Measurements from ENCODE around the gene CASP10. TPM values are rescaled to one million over a fixed set of nuclear protein-coding genes. Genes with fewer than 3 reads are reported as not detected.

CASP10 gene
- total and polyA plus RNA-seq, 2 of the 4 experiments (the other 2 are of a cell fraction), result 0.12 to 0.90 TPM

- H2BK20ac ChIP-seq (ENCODE audit: low read depth, low read length), result no peak overlapping the region
- no peaks in the 10 kb centered on the region for H3K36me3 ChIP-seq (ENCODE audit: control insufficient read depth, insufficient read depth, low read length)
- H3K79me1 ChIP-seq (ENCODE audit: low read depth in 1 of 2, low read length in 2 of 2), result no peaks in the 10 kb centered on the region
- no peak overlapping the region for H2BK5ac ChIP-seq (ENCODE audit: low read depth, low read length, poor library complexity, severe bottlenecking)
- ChIA-PET CTCF (interaction anchor here (1.0 kb wide), 1 partner anchor 27 kb away, joined by 3 read pairs; no protein-coding TSS in a partner anchor), POLR2A (ENCODE audit: unreplicated experiment) (no interaction called here)
- H3K14ac ChIP-seq (replicated peaks; ENCODE audit: low read depth, low read length), result no peak overlapping the region
- no peak overlapping the region for H4K8ac ChIP-seq (ENCODE audit: low read depth in 2 of 2, low read length in 2 of 2)
- H3K23ac ChIP-seq (ENCODE audit: low read depth, low read length), result no peak overlapping the region
- no peak overlapping the region for H3K4me2 ChIP-seq (ENCODE audit: low read depth, low read length)
- H3K18ac ChIP-seq (ENCODE audit: low read depth, low read length), result no peak overlapping the region
- H2BK15ac ChIP-seq (ENCODE audit: low read depth, low read length), result no peak overlapping the region
- no peaks in the 10 kb centered on the region for H3K9me1 ChIP-seq (ENCODE audit: insufficient read depth, low read length)
- H2AK9ac ChIP-seq (replicated peaks; ENCODE audit: low read depth, low read length, poor library complexity), result no peak overlapping the region
- TF ChIP-seq CEBPB (IDR thresholded peaks at IDR 0.05; ENCODE audit: low read depth, low read length), result no peak
- TF ChIP-seq, protein P1, sequence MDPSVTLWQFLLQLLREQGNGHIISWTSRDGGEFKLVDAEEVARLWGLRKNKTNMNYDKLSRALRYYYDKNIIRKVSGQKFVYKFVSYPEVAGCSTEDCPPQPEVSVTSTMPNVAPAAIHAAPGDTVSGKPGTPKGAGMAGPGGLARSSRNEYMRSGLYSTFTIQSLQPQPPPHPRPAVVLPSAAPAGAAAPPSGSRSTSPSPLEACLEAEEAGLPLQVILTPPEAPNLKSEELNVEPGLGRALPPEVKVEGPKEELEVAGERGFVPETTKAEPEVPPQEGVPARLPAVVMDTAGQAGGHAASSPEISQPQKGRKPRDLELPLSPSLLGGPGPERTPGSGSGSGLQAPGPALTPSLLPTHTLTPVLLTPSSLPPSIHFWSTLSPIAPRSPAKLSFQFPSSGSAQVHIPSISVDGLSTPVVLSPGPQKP (IDR thresholded peaks at IDR 0.05; ENCODE audit: borderline replicate concordance, low read depth, low read length), result no peak
- no peak for TF ChIP-seq FOS (IDR thresholded peaks at IDR 0.05; ENCODE audit: low read depth, low read length)
- TF ChIP-seq MAFK (IDR thresholded peaks at IDR 0.05; ENCODE audit: low read depth, low read length), result no peak
- H3K4me3 ChIP-seq (ENCODE audit: insufficient read depth, low read depth, low read length), result no peak overlapping the region
- in situ Hi-C loops (cut with MboI; ENCODE audit: low sequenced_read_pairs), result no loop called here
- H2BK120ac ChIP-seq (ENCODE audit: low read depth, low read length), result no peak overlapping the region
- DNase-seq (no peak), ATAC-seq (ENCODE audit: low read depth) (no peak)
- no TSS peak for BruUV-seq (replicated peaks)
- H2AFZ ChIP-seq (replicated peaks; ENCODE audit: low read length, poor library complexity), result no peak overlapping the region
- H4K91ac ChIP-seq (ENCODE audit: insufficient read depth, low read depth, low read length), result no peak overlapping the region
- no peak overlapping the region for H3K4ac ChIP-seq (ENCODE audit: low read depth, low read length)
- no peak overlapping the region for H3K9ac ChIP-seq (ENCODE audit: low read depth, low read length)
- no peak overlapping the region for H3K27ac ChIP-seq (ENCODE audit: insufficient read depth, low read length)
- H3K9me3 ChIP-seq (ENCODE audit: control insufficient read depth, insufficient read depth, low read length), result no peaks in the 10 kb centered on the region
- H2AK5ac ChIP-seq (ENCODE audit: low read depth, low read length), result no peak overlapping the region
- intact Hi-C loops (cut with micrococcal nuclease), result no loop called here
- no peaks in the 10 kb centered on the region; the same call in 1 of the 2 replicates for H3K27me3 ChIP-seq (ENCODE audit: control insufficient read depth, insufficient read depth, low read length)
- H3K4me1 ChIP-seq (ENCODE audit: control insufficient read depth, insufficient read depth, low read length), result no peaks in the 10 kb centered on the region
- no peak overlapping the region for H3K56ac ChIP-seq (ENCODE audit: extremely low read depth, insufficient read depth, low read length)
- no peaks in the 10 kb centered on the region for H4K20me1 ChIP-seq (ENCODE audit: insufficient read depth, low read length)
- dilution Hi-C loops (cut with HindIII; ENCODE audit: low sequenced_read_pairs, unreplicated experiment), result no loop called here
- H4K5ac ChIP-seq (ENCODE audit: low read depth, low read length), result no peak overlapping the region
- 67% methylated on average over 2 of the region's 9 CpGs; no CpG with 5 or more reads in 1 of the 2 experiments for WGBS, 2 experiments (ENCODE audit: extremely low coverage in 2 of 2, insufficient read length in 1 of 2)
Observed at GRCh38 chr2:201204655-201205514, 21.9 kb downstream of the CASP10 start.

All from IMR-90 (cell line).